Stimulated activated CD4-positive, alpha-beta T cell treated with anti-CD3 and anti-CD28 coated beads, Interleukin-12 subunit alpha, Interleukin-12 subunit beta, amount 100 ng/mL, for 4 hours (primary cell): ENCODE measurements around the gene COL24A1.
"Not testable (repeated sequence)": the region's sequence is repeated elsewhere in the genome, so short reads cannot be mapped to it uniquely, and the experiment has no call there.

Experiments used
- DNase-seq: peaks from one replicate; pipeline ENCODE4 v3.0.0-alpha.2; 2020

Gene COL24A1

GRCh38 chr1:86152887-86153286 lies 3.7 kb downstream of the COL24A1 start:
- DNase-seq = no peak

- DNase-seq = no peak
Measured at GRCh38 chr1:86151427-86151826, 5.1 kb downstream of the COL24A1 start.

- DNase-seq = no peak
Measured at GRCh38 chr1:86150553-86151055, 6.0 kb downstream of the COL24A1 start.

- DNase-seq = no peak
Measured at GRCh38 chr1:86149591-86149990, 7.0 kb downstream of the COL24A1 start.

GRCh38 chr1:86147755-86148154 lies 8.8 kb downstream of the COL24A1 start:
- DNase-seq = no peak

GRCh38 chr1:86146566-86146965 lies 10.0 kb downstream of the COL24A1 start:
- DNase-seq = no peak

- no peak for DNase-seq
Measured at GRCh38 chr1:86140281-86140880, 16.2 kb downstream of the COL24A1 start.

- DNase-seq = no peak
Measured at GRCh38 chr1:86138746-86139145, 17.8 kb downstream of the COL24A1 start.

GRCh38 chr1:86137436-86137835 lies 19.1 kb downstream of the COL24A1 start:
- DNase-seq = no peak

- DNase-seq = no peak
Measured at GRCh38 chr1:86119214-86119764, 37.3 kb downstream of the COL24A1 start.

GRCh38 chr1:86114816-86115400 lies 41.7 kb downstream of the COL24A1 start:
- DNase-seq = no peak

- no peak for DNase-seq
Measured at GRCh38 chr1:86114236-86114635, 42.3 kb downstream of the COL24A1 start.

GRCh38 chr1:86111590-86111989 lies 45.0 kb downstream of the COL24A1 start:
- DNase-seq = not testable (repeated sequence)

- no peak for DNase-seq
Measured at GRCh38 chr1:86110451-86111129, 46.0 kb downstream of the COL24A1 start.

- DNase-seq = no peak
Measured at GRCh38 chr1:86105533-86105866, 51.1 kb downstream of the COL24A1 start.

- DNase-seq = no peak
Measured at GRCh38 chr1:86104606-86105532, 51.7 kb downstream of the COL24A1 start.

- no peak for DNase-seq
Measured at GRCh38 chr1:86101616-86102015, 55.0 kb downstream of the COL24A1 start.

GRCh38 chr1:86100401-86100800 lies 56.2 kb downstream of the COL24A1 start:
- DNase-seq = no peak

- no peak for DNase-seq
Measured at GRCh38 chr1:86089765-86090164, 66.8 kb downstream of the COL24A1 start.

GRCh38 chr1:86085741-86086409 lies 70.7 kb downstream of the COL24A1 start:
- DNase-seq = no peak

- no peak for DNase-seq
Measured at GRCh38 chr1:86084998-86085397, 71.6 kb downstream of the COL24A1 start.

GRCh38 chr1:86082183-86082582 lies 74.4 kb downstream of the COL24A1 start:
- DNase-seq = no peak
